Measurements from ENCODE around the gene SLC66A1. TPM values are rescaled to one million over a fixed set of nuclear protein-coding genes. Genes with fewer than 3 reads are reported as not detected.

Gene SLC66A1
- total and polyA plus RNA-seq, 2 donors (not counting 3 experiments of a cell fraction or from before 2014, with no cell fraction given): 15.3 to 32.6 TPM

DNA sequence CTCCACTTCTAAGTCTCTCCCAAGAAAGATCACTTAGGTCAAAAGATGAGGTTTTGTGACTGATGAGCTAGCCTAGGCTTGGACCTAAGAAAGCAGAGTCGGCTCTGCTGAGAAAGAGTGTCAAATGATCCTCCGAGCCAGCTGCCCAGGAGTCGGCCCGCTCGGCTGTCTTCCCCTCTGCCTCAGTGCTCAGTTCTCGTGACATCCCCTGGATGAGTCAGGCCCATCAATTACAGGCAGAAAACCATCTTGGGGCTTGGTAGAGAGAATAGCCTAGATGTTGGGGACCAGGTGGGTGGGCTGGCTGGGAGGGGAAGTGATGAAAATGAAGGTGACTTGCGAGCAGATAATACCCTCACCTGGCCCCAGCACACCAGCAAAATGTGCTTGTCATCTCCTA, 60.5 kb downstream of the SLC66A1 start:
- no peak overlapping the region for H3K4me2 ChIP-seq (ENCODE audit: insufficient read depth, low read length)
- no peaks in the 10 kb centered on the region for H3K79me2 ChIP-seq (ENCODE audit: control insufficient read depth, insufficient read depth, low read length)
- DNase-seq (ENCODE audit: low read depth, low spot score): no peak
- intact Hi-C loops (cut with micrococcal nuclease): no loop called here
- ChIA-PET POLR2A (no interaction called here), CTCF (no interaction called here)
- no peak for TF ChIP-seq MYC (IDR thresholded peaks at IDR 0.05; ENCODE audit: low read depth, low read length)
- TF ChIP-seq EZH2 (IDR thresholded peaks at IDR 0.05; ENCODE audit: borderline replicate concordance, low read depth, low read length, severe bottlenecking): no peak
- TF ChIP-seq GATA2 (IDR thresholded peaks at IDR 0.05; ENCODE audit: insufficient read depth, insufficient read length, low read depth, low read length): no peak
- TF ChIP-seq FOS (IDR thresholded peaks at IDR 0.05; ENCODE audit: borderline replicate concordance, insufficient read depth, low read length): no peak
- TF ChIP-seq JUN (IDR thresholded peaks at IDR 0.05; ENCODE audit: borderline replicate concordance, insufficient read depth, insufficient read length, low read depth): no peak
- TF ChIP-seq, protein P1, sequence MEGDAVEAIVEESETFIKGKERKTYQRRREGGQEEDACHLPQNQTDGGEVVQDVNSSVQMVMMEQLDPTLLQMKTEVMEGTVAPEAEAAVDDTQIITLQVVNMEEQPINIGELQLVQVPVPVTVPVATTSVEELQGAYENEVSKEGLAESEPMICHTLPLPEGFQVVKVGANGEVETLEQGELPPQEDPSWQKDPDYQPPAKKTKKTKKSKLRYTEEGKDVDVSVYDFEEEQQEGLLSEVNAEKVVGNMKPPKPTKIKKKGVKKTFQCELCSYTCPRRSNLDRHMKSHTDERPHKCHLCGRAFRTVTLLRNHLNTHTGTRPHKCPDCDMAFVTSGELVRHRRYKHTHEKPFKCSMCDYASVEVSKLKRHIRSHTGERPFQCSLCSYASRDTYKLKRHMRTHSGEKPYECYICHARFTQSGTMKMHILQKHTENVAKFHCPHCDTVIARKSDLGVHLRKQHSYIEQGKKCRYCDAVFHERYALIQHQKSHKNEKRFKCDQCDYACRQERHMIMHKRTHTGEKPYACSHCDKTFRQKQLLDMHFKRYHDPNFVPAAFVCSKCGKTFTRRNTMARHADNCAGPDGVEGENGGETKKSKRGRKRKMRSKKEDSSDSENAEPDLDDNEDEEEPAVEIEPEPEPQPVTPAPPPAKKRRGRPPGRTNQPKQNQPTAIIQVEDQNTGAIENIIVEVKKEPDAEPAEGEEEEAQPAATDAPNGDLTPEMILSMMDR (IDR thresholded peaks at IDR 0.05; ENCODE audit: extremely low read depth in 1 of 2, insufficient read depth in 1 of 2, low read depth in 1 of 2, low read length in 2 of 2): no peak
- TF ChIP-seq, protein P2, sequence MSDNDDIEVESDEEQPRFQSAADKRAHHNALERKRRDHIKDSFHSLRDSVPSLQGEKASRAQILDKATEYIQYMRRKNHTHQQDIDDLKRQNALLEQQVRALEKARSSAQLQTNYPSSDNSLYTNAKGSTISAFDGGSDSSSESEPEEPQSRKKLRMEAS (IDR thresholded peaks at IDR 0.05; ENCODE audit: insufficient read depth, insufficient read length): no peak
- no peak for TF ChIP-seq POLR2A (IDR thresholded peaks at IDR 0.05; ENCODE audit: low read depth, low read length)
- no peak for TF ChIP-seq POLR2AphosphoS5 (IDR thresholded peaks at IDR 0.05; ENCODE audit: insufficient read depth, low read depth, low read length)
- no peaks in the 10 kb centered on the region for H3K9me3 ChIP-seq (replicated peaks; ENCODE audit: control insufficient read depth, insufficient read depth, low read length)
- no peaks in the 10 kb centered on the region for H3K27me3 ChIP-seq (ENCODE audit: control insufficient read depth in 2 of 2, insufficient read depth in 2 of 2, low read length in 2 of 2)
- dilution Hi-C loops (cut with MboI; ENCODE audit: extremely low pct_ligation_motif_present, low sequenced_read_pairs): no loop called here
- no peak overlapping the region for H3K27ac ChIP-seq (ENCODE audit: insufficient read depth, low read depth, low read length)
- no peaks in the 10 kb centered on the region for H3K4me1 ChIP-seq (ENCODE audit: control insufficient read depth, extremely low read depth, insufficient read depth, low read length)
- no peak for FAIRE-seq
- H4K20me1 ChIP-seq (replicated peaks; ENCODE audit: control insufficient read depth, extremely low read depth, insufficient read depth, low read length): peaks cover 2% of the 10 kb centered on the region
- no peak overlapping the region for H3K9ac ChIP-seq (replicated peaks; ENCODE audit: extremely low read depth, insufficient read depth, low read length)
- no peak overlapping the region for H3K4me3 ChIP-seq (replicated peaks in 1 of 3; ENCODE audit: insufficient read depth in 1 of 3, low read depth in 1 of 3, low read length in 3 of 3)
- BruUV-seq (replicated peaks): no TSS peak
- no peaks in the 10 kb centered on the region for H3K9me1 ChIP-seq (replicated peaks; ENCODE audit: control insufficient read depth, extremely low read depth, insufficient read depth, low read length)
- H2AFZ ChIP-seq (ENCODE audit: low read depth, low read length): no peak overlapping the region
- H3K36me3 ChIP-seq (ENCODE audit: control insufficient read depth in 2 of 2, extremely low read depth in 1 of 2, insufficient read depth in 2 of 2, low read length in 2 of 2): peaks cover 4 to 29% of the 10 kb centered on the region in 2 experiments

Measured in endothelial cell of umbilical vein (primary cell).